Measurements from ENCODE around the gene ANKRD39. TPM values are rescaled to one million over a fixed set of nuclear protein-coding genes. Genes with fewer than 3 reads are reported as not detected.
A peak's percentile ranks its signal among the peaks of the same experiment; 100 is the strongest.

Gene ANKRD39
- total and polyA plus RNA-seq, 9 of the 15 experiments (the other 6 are each of a cell fraction or from before 2014, with no cell fraction given) = 8.2 to 33.1 (median 23.8) TPM

- TF ChIP-seq MYC (IDR thresholded peaks at IDR 0.05; ENCODE audit: low read depth, low read length) (peak; percentile 43; the same call in 1 of the 2 replicates), MYC (CRISPR knock-in tag; IDR thresholded peaks at IDR 0.05; ENCODE audit: borderline replicate concordance, low read depth) (0 out of 2 replicates have a peak, but pooled peaks have one; percentile 33), CREB3 (tag; conservative IDR thresholded peaks at IDR 0.05; ENCODE audit: low read depth) (no peak), E2F3 (CRISPR knock-in tag; IDR thresholded peaks at IDR 0.05) (no peak), AFF4 (CRISPR knock-in tag; IDR thresholded peaks at IDR 0.05) (0 out of 2 replicates have a peak, but pooled peaks have one; percentile 8), ZSCAN29 (IDR thresholded peaks at IDR 0.05) (no peak), PRMT5 (CRISPR knock-in tag; IDR thresholded peaks at IDR 0.05) (no peak), MCM3 (IDR thresholded peaks at IDR 0.05) (no peak), RBM34 (IDR thresholded peaks at IDR 0.05; ENCODE audit: borderline replicate concordance, insufficient read depth, low read length) (no peak), ZNF77 (CRISPR knock-in tag; IDR thresholded peaks at IDR 0.05) (no peak), NR0B1 (IDR thresholded peaks at IDR 0.05; ENCODE audit: partially characterized antibody) (no peak), FOSL1 (tag; conservative IDR thresholded peaks at IDR 0.05) (no peak), ZFX (CRISPR knock-in tag; IDR thresholded peaks at IDR 0.05) (peak; percentile 13; the same call in 1 of the 2 replicates), ZNF76 (CRISPR knock-in tag; IDR thresholded peaks at IDR 0.05; ENCODE audit: borderline replicate concordance) (no peak), DACH1 (IDR thresholded peaks at IDR 0.05; ENCODE audit: partially characterized antibody) (peak; percentile 41), GATAD2B (IDR thresholded peaks at IDR 0.05; ENCODE audit: borderline replicate concordance) (no peak), MEIS2 (IDR thresholded peaks at IDR 0.05; ENCODE audit: partially characterized antibody) (peak; percentile 97), PREB (CRISPR knock-in tag; IDR thresholded peaks at IDR 0.05) (no peak), HEY1 (CRISPR knock-in tag; IDR thresholded peaks at IDR 0.05; ENCODE audit: borderline replicate concordance) (no peak), ELF4 (CRISPR knock-in tag; IDR thresholded peaks at IDR 0.05) (no peak)
- TF ChIP-seq, protein P1, sequence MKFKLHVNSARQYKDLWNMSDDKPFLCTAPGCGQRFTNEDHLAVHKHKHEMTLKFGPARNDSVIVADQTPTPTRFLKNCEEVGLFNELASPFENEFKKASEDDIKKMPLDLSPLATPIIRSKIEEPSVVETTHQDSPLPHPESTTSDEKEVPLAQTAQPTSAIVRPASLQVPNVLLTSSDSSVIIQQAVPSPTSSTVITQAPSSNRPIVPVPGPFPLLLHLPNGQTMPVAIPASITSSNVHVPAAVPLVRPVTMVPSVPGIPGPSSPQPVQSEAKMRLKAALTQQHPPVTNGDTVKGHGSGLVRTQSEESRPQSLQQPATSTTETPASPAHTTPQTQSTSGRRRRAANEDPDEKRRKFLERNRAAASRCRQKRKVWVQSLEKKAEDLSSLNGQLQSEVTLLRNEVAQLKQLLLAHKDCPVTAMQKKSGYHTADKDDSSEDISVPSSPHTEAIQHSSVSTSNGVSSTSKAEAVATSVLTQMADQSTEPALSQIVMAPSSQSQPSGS (CRISPR knock-in tag; IDR thresholded peaks at IDR 0.05) = no peak
These were observed 12.9 kb upstream of the ANKRD39 start (continued) for GRCh38 chr2:96870626-96871255.

All from K562 (cell line).